Measurements from ENCODE around the gene MYMX. TPM values are rescaled to one million over a fixed set of nuclear protein-coding genes. Genes with fewer than 3 reads are reported as not detected.
A peak's percentile ranks its signal among the peaks of the same experiment; 100 is the strongest.

Gene MYMX
- polyA plus RNA-seq, 3 donors = not detected

DNA sequence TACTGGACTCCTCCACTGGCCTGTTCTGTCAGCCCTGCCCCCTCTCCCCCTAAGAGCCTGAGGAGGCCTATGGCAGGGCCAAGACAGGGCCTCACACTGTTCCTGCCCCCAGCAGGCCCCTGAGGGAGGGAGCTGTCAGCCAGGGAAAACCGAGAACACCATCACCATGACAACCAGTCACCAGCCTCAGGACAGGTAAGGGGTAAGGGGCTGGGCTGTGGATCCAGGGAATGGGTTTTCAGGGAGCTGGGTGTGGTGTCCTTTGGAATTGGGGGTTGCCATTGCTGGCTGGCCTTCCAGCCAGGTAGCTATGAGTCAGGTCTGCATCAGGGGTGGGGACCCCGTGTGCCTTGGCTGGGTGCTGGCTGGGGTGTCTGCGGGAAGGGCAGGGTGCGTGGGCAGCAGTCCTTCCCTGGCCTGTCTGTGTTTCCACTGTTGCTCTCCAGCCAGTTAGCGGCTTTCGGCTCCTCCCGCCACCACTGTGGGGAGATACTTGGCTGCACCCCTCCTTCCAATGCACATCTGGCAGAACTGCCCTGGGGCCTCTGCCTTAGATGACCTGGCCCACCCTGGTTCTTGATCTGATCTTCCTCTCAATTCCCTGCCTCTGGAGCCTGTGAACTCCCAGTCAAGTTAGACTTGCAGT, 10.5 kb downstream of the MYMX start:
- no peaks in the 10 kb centered on the region for H3K9me3 ChIP-seq (replicated peaks in 1 of 2; ENCODE audit: control insufficient read depth in 1 of 2, insufficient read depth in 1 of 2, low read length in 2 of 2)
- H3K4me1 Mint-ChIP-seq = peaks cover 55% of the 10 kb centered on the region
- peaks cover 21% of the 10 kb centered on the region for H3K79me2 ChIP-seq (ENCODE audit: insufficient read depth, low read length)
- H3K27ac ChIP-seq (ENCODE audit: low read depth in 1 of 2, low read length in 2 of 2) = no peak overlapping the region
- peaks cover 0 to 7% of the 10 kb centered on the region in 2 donors for H3K27me3 ChIP-seq (ENCODE audit: control insufficient read depth in 2 of 2, insufficient read depth in 2 of 2, low read length in 2 of 2)
- no peak overlapping the region for H3K4me3 Mint-ChIP-seq
- H4K20me1 ChIP-seq (ENCODE audit: insufficient read depth, low read length) = peaks cover 11% of the 10 kb centered on the region
- peaks cover 3 to 17% (median 7%) of the 10 kb centered on the region in 3 donors for H3K27me3 Mint-ChIP-seq (ENCODE audit: low read depth in 3 of 3)
- H3K4me3 ChIP-seq (replicated peaks in 1 of 3; ENCODE audit: low read depth in 2 of 3, low read length in 3 of 3) = no peak overlapping the region
- H3K36me3 Mint-ChIP-seq = peaks cover 13 to 28% of the 10 kb centered on the region in 2 donors
- H3K9me3 Mint-ChIP-seq = peaks cover 0 to 2% (median 0%) of the 10 kb centered on the region in 7 donors
- 100% methylated on average over 2 of the region's 7 CpGs for WGBS (ENCODE audit: insufficient coverage)
- H3K4me2 ChIP-seq (replicated peaks; ENCODE audit: extremely low read depth, low read length, poor library complexity, severe bottlenecking) = no peak overlapping the region
- H3K4me1 ChIP-seq (ENCODE audit: control insufficient read depth in 1 of 2, insufficient read depth in 2 of 2, low read length in 2 of 2) = peaks cover 37 to 41% of the 10 kb centered on the region in 2 donors
- no peak overlapping the region for H2AFZ ChIP-seq (ENCODE audit: insufficient read depth, low read depth, low read length, poor library complexity, severe bottlenecking)
- no peak overlapping the region for H3K9ac ChIP-seq (ENCODE audit: insufficient read depth, low read length, poor library complexity, severe bottlenecking)
- TF ChIP-seq, protein P1, sequence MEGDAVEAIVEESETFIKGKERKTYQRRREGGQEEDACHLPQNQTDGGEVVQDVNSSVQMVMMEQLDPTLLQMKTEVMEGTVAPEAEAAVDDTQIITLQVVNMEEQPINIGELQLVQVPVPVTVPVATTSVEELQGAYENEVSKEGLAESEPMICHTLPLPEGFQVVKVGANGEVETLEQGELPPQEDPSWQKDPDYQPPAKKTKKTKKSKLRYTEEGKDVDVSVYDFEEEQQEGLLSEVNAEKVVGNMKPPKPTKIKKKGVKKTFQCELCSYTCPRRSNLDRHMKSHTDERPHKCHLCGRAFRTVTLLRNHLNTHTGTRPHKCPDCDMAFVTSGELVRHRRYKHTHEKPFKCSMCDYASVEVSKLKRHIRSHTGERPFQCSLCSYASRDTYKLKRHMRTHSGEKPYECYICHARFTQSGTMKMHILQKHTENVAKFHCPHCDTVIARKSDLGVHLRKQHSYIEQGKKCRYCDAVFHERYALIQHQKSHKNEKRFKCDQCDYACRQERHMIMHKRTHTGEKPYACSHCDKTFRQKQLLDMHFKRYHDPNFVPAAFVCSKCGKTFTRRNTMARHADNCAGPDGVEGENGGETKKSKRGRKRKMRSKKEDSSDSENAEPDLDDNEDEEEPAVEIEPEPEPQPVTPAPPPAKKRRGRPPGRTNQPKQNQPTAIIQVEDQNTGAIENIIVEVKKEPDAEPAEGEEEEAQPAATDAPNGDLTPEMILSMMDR (IDR thresholded peaks at IDR 0.05) = no peak
- intact Hi-C loops (cut with micrococcal nuclease) = no loop called here
- peaks cover 0 to 14% of the 10 kb centered on the region in 2 donors for H3K36me3 ChIP-seq (replicated peaks in 1 of 2; ENCODE audit: control insufficient read depth in 1 of 2, insufficient read depth in 2 of 2, low read length in 2 of 2)
- H3K27ac Mint-ChIP-seq = peak overlapping the region in 1 of 7 donors; percentile 33
- no peak for DNase-seq

DNA sequence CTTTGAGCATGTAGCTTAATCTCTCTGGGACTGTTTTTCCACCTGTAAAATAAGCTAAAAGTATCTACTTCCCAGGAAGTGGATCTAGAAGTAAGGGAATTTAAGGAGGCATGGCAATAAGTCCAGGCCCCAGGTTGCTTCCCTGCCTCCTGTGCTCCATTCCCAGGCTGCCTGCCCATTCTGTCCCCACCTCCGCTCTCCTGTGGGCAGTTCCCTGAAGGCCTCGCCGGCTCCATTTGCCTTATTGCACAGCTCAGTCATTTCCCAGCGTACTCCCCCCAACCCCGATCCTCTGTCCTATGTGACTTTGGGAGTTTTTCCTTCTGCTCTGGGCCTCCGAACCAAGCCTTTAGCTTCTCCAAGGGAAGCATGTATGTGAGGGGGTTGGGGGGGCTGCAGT, 11.3 kb downstream of the MYMX start:
- no peak overlapping the region for H2AFZ ChIP-seq (ENCODE audit: insufficient read depth, low read depth, low read length, poor library complexity, severe bottlenecking)
- no CpG with 5 or more reads among the region's 6 CpGs for WGBS (ENCODE audit: insufficient coverage)
- no peak overlapping the region for H3K4me3 ChIP-seq (replicated peaks in 1 of 3; ENCODE audit: low read depth in 2 of 3, low read length in 3 of 3)
- Mint-ChIP-seq H3K36me3 (peaks cover 15 to 32% of the 10 kb centered on the region in 2 donors), H3K4me3 (no peak overlapping the region), H3K27me3 (ENCODE audit: low read depth in 3 of 3) (peaks cover 3 to 10% (median 5%) of the 10 kb centered on the region in 3 donors), H3K9me3 (peaks cover 0 to 2% (median 0%) of the 10 kb centered on the region in 7 donors), H3K27ac (no peak overlapping the region), H3K4me1 (peaks cover 51% of the 10 kb centered on the region)
- H4K20me1 ChIP-seq (ENCODE audit: insufficient read depth, low read length) = peaks cover 11% of the 10 kb centered on the region
- no peak overlapping the region for H3K4me2 ChIP-seq (replicated peaks; ENCODE audit: extremely low read depth, low read length, poor library complexity, severe bottlenecking)
- peaks cover 21% of the 10 kb centered on the region for H3K79me2 ChIP-seq (ENCODE audit: insufficient read depth, low read length)
- H3K9ac ChIP-seq (ENCODE audit: insufficient read depth, low read length, poor library complexity, severe bottlenecking) = no peak overlapping the region
- H3K27me3 ChIP-seq (ENCODE audit: control insufficient read depth in 2 of 2, insufficient read depth in 2 of 2, low read length in 2 of 2) = peaks cover 0 to 2% of the 10 kb centered on the region in 2 donors
- TF ChIP-seq, protein P1 (IDR thresholded peaks at IDR 0.05) = no peak
- intact Hi-C loops (cut with micrococcal nuclease) = no loop called here
- H3K9me3 ChIP-seq (replicated peaks in 1 of 2; ENCODE audit: control insufficient read depth in 1 of 2, insufficient read depth in 1 of 2, low read length in 2 of 2) = no peaks in the 10 kb centered on the region
- no peak overlapping the region for H3K27ac ChIP-seq (ENCODE audit: low read depth in 1 of 2, low read length in 2 of 2)
- DNase-seq = no peak
- peaks cover 34 to 38% of the 10 kb centered on the region in 2 donors for H3K4me1 ChIP-seq (ENCODE audit: control insufficient read depth in 1 of 2, insufficient read depth in 2 of 2, low read length in 2 of 2)
- H3K36me3 ChIP-seq (replicated peaks in 1 of 2; ENCODE audit: control insufficient read depth in 1 of 2, insufficient read depth in 2 of 2, low read length in 2 of 2) = peaks cover 5 to 14% of the 10 kb centered on the region in 2 donors
